Measurements from ENCODE around the gene KANK2.
A peak's percentile ranks its signal among the peaks of the same experiment; 100 is the strongest.

The KANK2 gene

DNA sequence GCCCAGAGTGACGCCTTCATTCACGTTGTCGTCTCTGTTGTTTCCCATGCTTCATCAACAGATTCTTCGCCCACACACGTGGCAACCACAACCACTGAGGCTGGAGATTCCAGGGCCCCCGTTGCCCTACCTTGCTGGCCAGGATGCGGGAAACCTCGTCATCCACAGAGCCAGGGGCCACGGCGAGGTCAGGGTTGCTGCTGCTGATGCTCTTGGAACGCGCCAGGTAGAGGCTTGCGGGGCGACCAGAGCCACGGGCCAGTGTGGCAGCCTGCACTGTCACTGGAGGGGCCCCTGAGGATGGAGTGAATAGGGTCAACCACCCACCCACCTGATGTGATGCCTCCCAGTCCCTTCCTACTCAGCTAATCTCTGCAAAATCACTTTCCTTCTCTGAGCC lies 35.7 kb upstream of the KANK2 start:
- Mint-ChIP-seq H3K4me3 (no peak overlapping the region), H3K27ac (no peak overlapping the region), H3K36me3 (peaks cover 8% of the 10 kb centered on the region), H3K9me3 (peaks cover 6% of the 10 kb centered on the region), H3K4me1 (no peaks in the 10 kb centered on the region), H3K27me3 (no peaks in the 10 kb centered on the region)
- no peak for ATAC-seq

GRCh38 chr19:11232555-11232954 lies 35.2 kb upstream of the KANK2 start:
- Mint-ChIP-seq H3K4me1 (no peaks in the 10 kb centered on the region), H3K36me3 (peaks cover 6% of the 10 kb centered on the region), H3K9me3 (peaks cover 3% of the 10 kb centered on the region), H3K27me3 (no peaks in the 10 kb centered on the region), H3K27ac (no peak overlapping the region), H3K4me3 (no peak overlapping the region)
- no peak for ATAC-seq

DNA sequence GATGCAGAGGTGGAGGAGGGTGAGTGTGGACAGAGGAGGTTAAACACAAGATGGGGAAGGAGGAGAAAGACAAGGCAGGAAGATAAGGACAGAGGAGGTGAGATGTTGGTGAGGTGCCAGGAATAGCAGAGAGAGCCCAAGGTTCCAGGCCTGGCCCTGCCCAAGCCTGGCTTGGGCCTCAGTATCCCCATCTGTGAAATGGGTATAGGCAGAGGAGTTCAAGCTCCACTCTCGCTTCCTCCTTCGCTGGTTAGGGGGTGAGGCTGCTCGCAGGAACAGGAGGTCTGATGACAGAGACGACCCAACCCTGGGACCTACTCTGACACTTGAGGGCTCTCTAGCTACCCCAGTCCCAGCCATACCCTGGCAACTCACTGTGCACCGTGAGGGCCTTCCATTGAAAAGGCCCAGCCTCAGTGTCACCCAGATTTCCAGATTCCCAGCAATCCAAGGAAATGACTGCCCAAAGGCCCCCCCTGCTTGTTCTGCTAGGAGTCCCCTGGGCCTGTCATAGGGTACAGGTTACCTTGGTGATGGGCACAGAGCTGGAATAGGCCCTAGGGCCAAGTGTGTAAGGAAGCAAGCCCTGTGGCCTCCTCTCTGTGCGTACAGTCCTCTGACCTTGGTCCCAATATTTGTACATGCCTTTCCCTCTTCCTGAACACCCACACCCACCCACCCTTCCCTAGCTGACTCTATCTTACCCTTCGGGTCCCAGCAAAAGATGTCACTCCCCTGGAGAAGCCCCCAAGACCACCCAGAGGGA lies 33.5 kb upstream of the KANK2 start:
- H3K27ac Mint-ChIP-seq, result no peak overlapping the region
- ATAC-seq, result peak; percentile 8
- no peaks in the 10 kb centered on the region for H3K4me1 Mint-ChIP-seq
- peaks cover 5% of the 10 kb centered on the region for H3K36me3 Mint-ChIP-seq
- H3K4me3 Mint-ChIP-seq, result no peak overlapping the region
- peaks cover 3% of the 10 kb centered on the region for H3K9me3 Mint-ChIP-seq
- no peaks in the 10 kb centered on the region for H3K27me3 Mint-ChIP-seq

GRCh38 chr19:11227195-11227886 lies 30.0 kb upstream of the KANK2 start:
- H3K27ac Mint-ChIP-seq, result no peak overlapping the region
- no peaks in the 10 kb centered on the region for H3K27me3 Mint-ChIP-seq
- H3K9me3 Mint-ChIP-seq, result peaks cover 3% of the 10 kb centered on the region
- no peak for ATAC-seq
- no peak overlapping the region for H3K4me3 Mint-ChIP-seq
- peaks cover 9% of the 10 kb centered on the region for H3K36me3 Mint-ChIP-seq
- no peaks in the 10 kb centered on the region for H3K4me1 Mint-ChIP-seq

DNA sequence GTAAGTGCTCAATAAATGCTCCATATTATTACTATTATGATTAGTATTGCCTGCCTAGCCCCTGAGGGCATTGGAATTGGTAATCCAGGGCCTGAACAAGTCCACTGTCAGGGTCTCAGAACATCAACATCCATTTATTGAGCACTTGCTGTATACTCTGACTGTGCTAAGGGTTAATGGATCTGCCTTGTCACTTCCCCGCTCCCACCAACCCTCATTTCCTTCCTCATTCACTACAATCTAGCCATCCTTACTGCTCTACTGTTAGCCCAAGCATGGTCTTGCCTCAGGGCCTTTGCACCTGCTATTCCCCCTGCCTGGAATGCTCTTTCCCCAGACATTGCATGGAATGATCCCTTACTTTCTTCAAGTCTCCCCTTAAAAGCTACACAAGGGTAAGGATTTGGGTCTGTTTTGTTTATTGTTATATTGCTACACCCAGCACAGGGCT lies 29.4 kb upstream of the KANK2 start:
- no peak overlapping the region for H3K27ac Mint-ChIP-seq
- no peak for ATAC-seq
- H3K9me3 Mint-ChIP-seq, result peaks cover 3% of the 10 kb centered on the region
- no peak overlapping the region for H3K4me3 Mint-ChIP-seq
- peaks cover 15% of the 10 kb centered on the region for H3K36me3 Mint-ChIP-seq
- no peaks in the 10 kb centered on the region for H3K4me1 Mint-ChIP-seq
- no peaks in the 10 kb centered on the region for H3K27me3 Mint-ChIP-seq

DNA sequence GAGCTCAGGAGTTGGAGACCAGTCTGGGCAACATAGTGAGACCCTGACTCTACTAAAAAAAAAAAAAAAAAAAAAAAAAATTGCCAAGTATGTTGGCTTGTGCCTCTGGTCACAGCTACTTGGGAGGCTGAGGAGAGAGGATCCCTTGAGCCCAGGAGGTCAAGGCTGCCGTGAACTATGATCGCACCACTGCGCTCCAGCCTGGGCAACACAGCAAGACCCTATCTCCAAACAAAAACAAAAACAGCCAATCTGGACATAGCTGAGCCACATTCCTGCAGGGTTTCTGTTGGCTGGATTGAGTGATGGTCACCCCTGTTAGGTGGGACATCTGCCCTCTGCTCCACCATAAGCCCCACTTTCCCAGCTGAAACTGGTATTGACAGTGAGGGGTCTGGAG lies 28.5 kb upstream of the KANK2 start:
- peaks cover 24% of the 10 kb centered on the region for H3K36me3 Mint-ChIP-seq
- peaks cover 12% of the 10 kb centered on the region for H3K9me3 Mint-ChIP-seq
- ATAC-seq, result no peak
- H3K27ac Mint-ChIP-seq, result no peak overlapping the region
- H3K27me3 Mint-ChIP-seq, result no peaks in the 10 kb centered on the region
- no peaks in the 10 kb centered on the region for H3K4me1 Mint-ChIP-seq
- H3K4me3 Mint-ChIP-seq, result no peak overlapping the region

DNA sequence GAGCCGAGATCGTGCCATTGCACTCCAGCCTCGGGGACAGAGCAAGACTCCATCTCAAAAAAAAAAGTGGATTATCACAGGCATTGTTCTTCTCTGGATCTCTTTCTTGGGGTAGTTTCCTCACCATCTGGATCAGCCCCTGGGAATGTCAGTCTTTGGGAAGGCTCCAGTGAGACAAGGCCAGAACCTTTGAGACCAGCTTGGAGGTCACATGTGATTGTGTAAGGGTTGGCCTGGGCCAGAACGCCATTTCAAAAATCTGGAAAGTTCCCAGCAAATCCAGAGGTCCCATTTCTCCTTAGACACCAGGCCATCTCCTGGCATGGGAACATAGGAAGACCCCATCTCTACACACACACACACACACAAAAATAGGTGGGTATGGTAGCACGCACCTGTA lies 27.8 kb upstream of the KANK2 start:
- Mint-ChIP-seq H3K27me3 (no peaks in the 10 kb centered on the region), H3K4me1 (no peaks in the 10 kb centered on the region), H3K9me3 (peaks cover 16% of the 10 kb centered on the region), H3K27ac (no peak overlapping the region), H3K4me3 (no peak overlapping the region), H3K36me3 (peaks cover 30% of the 10 kb centered on the region)
- ATAC-seq, result no peak

DNA sequence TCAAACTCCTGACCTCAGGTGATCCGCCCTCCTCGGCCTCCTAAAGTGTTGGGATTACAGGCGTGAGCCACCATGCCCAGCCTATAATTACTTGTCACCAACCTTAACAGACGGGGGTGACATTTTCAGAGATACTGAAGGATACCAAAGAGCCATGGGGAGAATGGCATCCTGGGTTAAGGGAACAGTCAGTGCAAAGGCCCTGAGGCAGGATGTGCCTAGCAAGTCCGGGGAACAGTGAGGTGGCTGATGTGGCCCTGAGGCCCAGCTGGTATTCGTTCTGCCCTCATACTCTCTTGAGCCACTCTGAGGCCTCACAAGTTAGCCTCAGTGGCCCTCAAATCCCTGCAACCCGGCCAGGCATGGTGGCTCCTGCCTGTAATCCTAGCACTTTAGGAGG lies 27.1 kb upstream of the KANK2 start:
- Mint-ChIP-seq H3K27me3 (no peaks in the 10 kb centered on the region), H3K27ac (no peak overlapping the region), H3K9me3 (peaks cover 17% of the 10 kb centered on the region), H3K4me3 (no peak overlapping the region), H3K4me1 (no peaks in the 10 kb centered on the region), H3K36me3 (peaks cover 31% of the 10 kb centered on the region)
- ATAC-seq, result no peak

GRCh38 chr19:11223200-11223599 lies 25.9 kb upstream of the KANK2 start:
- Mint-ChIP-seq H3K9me3 (peaks cover 17% of the 10 kb centered on the region), H3K36me3 (peaks cover 31% of the 10 kb centered on the region), H3K4me3 (no peak overlapping the region), H3K27me3 (no peaks in the 10 kb centered on the region), H3K27ac (no peak overlapping the region), H3K4me1 (no peaks in the 10 kb centered on the region)
- ATAC-seq, result no peak

DNA sequence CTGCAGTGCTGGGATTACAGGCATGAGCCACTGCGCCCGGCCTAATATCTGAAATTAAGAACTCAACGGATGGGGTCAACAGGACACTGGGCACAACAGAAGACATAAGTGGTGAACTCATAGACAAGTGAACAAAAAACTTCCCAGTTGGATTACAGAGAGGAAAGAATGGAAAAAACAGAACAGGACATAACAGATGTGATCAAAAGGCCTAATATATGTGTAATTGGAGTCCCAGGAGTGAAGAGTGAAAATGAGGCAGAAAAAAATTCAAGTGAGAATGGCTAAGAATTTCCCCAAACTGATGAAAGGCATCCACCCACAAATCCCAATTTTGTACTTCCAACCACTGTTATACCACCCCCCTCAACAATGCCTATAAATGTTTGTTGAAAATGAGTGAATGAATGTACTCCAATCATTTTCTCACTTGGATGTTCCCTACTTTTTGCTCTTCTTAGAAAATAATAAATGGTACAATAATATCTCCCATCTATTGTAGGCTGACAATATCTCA lies 23.8 kb upstream of the KANK2 start:
- Mint-ChIP-seq H3K4me3 (no peak overlapping the region), H3K4me1 (no peaks in the 10 kb centered on the region), H3K27me3 (peaks cover 9% of the 10 kb centered on the region), H3K9me3 (peaks cover 17% of the 10 kb centered on the region), H3K36me3 (peaks cover 33% of the 10 kb centered on the region), H3K27ac (no peak overlapping the region)
- no peak for ATAC-seq

DNA sequence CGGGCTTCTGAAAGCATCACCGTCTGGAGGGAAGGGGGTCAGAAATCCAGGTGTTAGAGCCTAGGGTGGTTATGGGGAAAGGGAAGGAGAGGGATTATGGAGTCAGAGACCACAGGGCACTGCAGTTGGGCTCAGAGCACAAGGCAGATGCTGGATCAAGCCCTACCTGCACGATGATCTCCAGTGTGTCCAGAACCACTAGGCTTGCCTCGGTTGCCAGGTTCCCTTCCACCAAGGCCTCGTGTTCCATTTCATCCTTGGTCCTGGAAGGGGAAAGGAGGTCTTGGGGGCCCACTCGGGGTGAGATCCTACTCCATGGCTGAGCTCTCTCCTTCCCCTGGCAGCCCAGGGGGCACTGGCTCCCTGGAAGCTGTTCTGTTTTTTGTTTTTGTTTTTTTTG lies 17.0 kb upstream of the KANK2 start:
- no peaks in the 10 kb centered on the region for H3K4me1 Mint-ChIP-seq
- H3K4me3 Mint-ChIP-seq, result no peak overlapping the region
- H3K27ac Mint-ChIP-seq, result no peak overlapping the region
- peaks cover 34% of the 10 kb centered on the region for H3K36me3 Mint-ChIP-seq
- H3K27me3 Mint-ChIP-seq, result peaks cover 9% of the 10 kb centered on the region
- peaks cover 22% of the 10 kb centered on the region for H3K9me3 Mint-ChIP-seq
- no peak for ATAC-seq

DNA sequence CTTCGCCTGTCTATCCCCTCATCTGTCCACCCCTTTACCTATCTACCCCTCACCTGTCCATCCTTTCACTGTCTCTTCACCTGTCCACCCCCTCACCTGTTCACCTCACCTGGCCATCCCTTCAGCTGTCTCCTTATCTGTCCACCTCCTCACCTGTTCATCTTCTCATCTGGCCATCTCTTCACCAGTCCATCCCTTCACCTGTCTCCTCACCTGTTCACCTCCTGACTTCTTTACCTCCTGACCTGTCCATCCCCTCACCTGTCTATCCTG lies 13.2 kb upstream of the KANK2 start:
- Mint-ChIP-seq H3K27me3 (no peaks in the 10 kb centered on the region), H3K36me3 (peaks cover 31% of the 10 kb centered on the region), H3K9me3 (peaks cover 19% of the 10 kb centered on the region), H3K27ac (peak overlapping the region; percentile 6), H3K4me1 (peaks cover 10% of the 10 kb centered on the region), H3K4me3 (no peak overlapping the region)
- no peak for ATAC-seq

- Mint-ChIP-seq H3K36me3 (peaks cover 26% of the 10 kb centered on the region), H3K27me3 (no peaks in the 10 kb centered on the region), H3K9me3 (peaks cover 19% of the 10 kb centered on the region), H3K4me1 (peaks cover 12% of the 10 kb centered on the region), H3K27ac (peak overlapping the region; percentile 6), H3K4me3 (peak overlapping the region; percentile 37)
- no peak for ATAC-seq
These were observed 12.7 kb upstream of the KANK2 start for GRCh38 chr19:11209839-11210655.

GRCh38 chr19:11208561-11209471 lies 11.5 kb upstream of the KANK2 start:
- no peak for ATAC-seq
- peaks cover 26% of the 10 kb centered on the region for H3K36me3 Mint-ChIP-seq
- no peaks in the 10 kb centered on the region for H3K27me3 Mint-ChIP-seq
- H3K4me1 Mint-ChIP-seq, result peaks cover 24% of the 10 kb centered on the region
- H3K4me3 Mint-ChIP-seq, result no peak overlapping the region
- H3K9me3 Mint-ChIP-seq, result peaks cover 19% of the 10 kb centered on the region
- no peak overlapping the region for H3K27ac Mint-ChIP-seq

All from stimulated activated memory B cell treated with anti-CD40 and anti-IgM and Interleukin-4, amounts not matched to agents 10 μg/mL and 1 μg/mL and 100 μg/mL, for 72 hours (primary cell).